K562 (cell line): ENCODE measurements around the gene TNIK. TPM values are rescaled to one million over a fixed set of nuclear protein-coding genes. Genes with fewer than 3 reads are reported as not detected.

Experiments
- ZNF280B ChIP-seq: fragments of 250-450 bp; sonication (Bioruptor Pico); IDR thresholded peaks from 2 replicates; pipeline ENCODE4 v1.5.1; 2021; ENCODE audit warnings: mild to moderate bottlenecking
- ZNF384 ChIP-seq: IDR thresholded peaks from 2 replicates; pipeline ENCODE4 v1.6.1; 2012; ENCODE audit warnings: low read depth, low read length, improper control_type of control experiment
- ZNF407 ChIP-seq: fragments of 450-650 bp; IDR thresholded peaks from 2 replicates; pipeline ENCODE4 v1.6.1; 2016; ENCODE audit warnings: low read depth
- polyA plus RNA-seq, 8 experiments: library from polyadenylated mRNA; depleted of rRNA in 4 of 8; stranded (reverse) in 5 of 8; unstranded in 3 of 8; fragments of >200 nt; fragmentation: Nextera tagmentation in 2 of 8; fragmentation: Illumina TruSeq in 1 of 8; extraction: Ambion mirVana in 2 of 8; extraction: Trizol in 1 of 8; gene quantifications; 2 replicates each; pipeline versions ENCODE4 v1.2.1 to v1.2.3, GENCODE V29; 2011 to 2014; ENCODE audit warnings: inconsistent platforms in 1 of 8, missing spikeins in 1 of 8
- total RNA-seq, 7 experiments: library from RNA; depleted of rRNA in 6 of 7; stranded (reverse); fragments of >200 nt in 6 of 7; fragmentation: Illumina TruSeq in 2 of 7; extraction: Trizol in 2 of 7; gene quantifications; 2 replicates each; pipeline versions ENCODE4 v1.2.1 to v1.2.3, GENCODE V29; 2011 to 2021; ENCODE audit warnings: low replicate concordance in 1 of 7
- TF ChIP-seq, protein P1 (sequence below), 2 experiments: fragments of 450-650 bp; IDR thresholded peaks; 2 replicates each; pipeline ENCODE4 v1.6.1; 2016; ENCODE audit warnings: mild to moderate bottlenecking in 2 of 2, borderline replicate concordance in 1 of 2, low read depth in 1 of 2, moderate library complexity in 1 of 2

TNIK gene
- total and polyA plus RNA-seq, 9 of the 15 experiments (the other 6 are each of a cell fraction or from before 2014, with no cell fraction given) = 6.6 to 39.0 (median 24.7) TPM

DNA sequence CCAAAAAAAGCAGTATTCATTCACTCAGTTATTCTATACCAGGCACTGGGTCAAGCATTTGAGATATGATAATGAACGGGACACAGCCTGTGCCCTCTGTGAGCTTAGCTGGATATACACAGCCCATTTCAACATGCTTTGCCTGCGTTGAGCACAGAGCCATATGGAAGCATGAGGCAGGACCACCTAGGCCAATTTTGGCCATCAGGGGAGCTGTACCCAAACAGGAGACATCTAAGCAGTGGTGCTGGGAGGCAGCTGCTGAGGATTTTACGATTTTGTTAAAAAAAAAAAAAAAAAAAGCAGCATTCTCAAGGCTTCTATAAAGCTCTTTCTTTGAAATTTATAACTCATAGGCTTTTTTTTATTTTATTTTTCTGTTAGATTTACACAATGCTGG, 346.5 kb downstream of the TNIK start (continued):
- TF ChIP-seq, protein P1, sequence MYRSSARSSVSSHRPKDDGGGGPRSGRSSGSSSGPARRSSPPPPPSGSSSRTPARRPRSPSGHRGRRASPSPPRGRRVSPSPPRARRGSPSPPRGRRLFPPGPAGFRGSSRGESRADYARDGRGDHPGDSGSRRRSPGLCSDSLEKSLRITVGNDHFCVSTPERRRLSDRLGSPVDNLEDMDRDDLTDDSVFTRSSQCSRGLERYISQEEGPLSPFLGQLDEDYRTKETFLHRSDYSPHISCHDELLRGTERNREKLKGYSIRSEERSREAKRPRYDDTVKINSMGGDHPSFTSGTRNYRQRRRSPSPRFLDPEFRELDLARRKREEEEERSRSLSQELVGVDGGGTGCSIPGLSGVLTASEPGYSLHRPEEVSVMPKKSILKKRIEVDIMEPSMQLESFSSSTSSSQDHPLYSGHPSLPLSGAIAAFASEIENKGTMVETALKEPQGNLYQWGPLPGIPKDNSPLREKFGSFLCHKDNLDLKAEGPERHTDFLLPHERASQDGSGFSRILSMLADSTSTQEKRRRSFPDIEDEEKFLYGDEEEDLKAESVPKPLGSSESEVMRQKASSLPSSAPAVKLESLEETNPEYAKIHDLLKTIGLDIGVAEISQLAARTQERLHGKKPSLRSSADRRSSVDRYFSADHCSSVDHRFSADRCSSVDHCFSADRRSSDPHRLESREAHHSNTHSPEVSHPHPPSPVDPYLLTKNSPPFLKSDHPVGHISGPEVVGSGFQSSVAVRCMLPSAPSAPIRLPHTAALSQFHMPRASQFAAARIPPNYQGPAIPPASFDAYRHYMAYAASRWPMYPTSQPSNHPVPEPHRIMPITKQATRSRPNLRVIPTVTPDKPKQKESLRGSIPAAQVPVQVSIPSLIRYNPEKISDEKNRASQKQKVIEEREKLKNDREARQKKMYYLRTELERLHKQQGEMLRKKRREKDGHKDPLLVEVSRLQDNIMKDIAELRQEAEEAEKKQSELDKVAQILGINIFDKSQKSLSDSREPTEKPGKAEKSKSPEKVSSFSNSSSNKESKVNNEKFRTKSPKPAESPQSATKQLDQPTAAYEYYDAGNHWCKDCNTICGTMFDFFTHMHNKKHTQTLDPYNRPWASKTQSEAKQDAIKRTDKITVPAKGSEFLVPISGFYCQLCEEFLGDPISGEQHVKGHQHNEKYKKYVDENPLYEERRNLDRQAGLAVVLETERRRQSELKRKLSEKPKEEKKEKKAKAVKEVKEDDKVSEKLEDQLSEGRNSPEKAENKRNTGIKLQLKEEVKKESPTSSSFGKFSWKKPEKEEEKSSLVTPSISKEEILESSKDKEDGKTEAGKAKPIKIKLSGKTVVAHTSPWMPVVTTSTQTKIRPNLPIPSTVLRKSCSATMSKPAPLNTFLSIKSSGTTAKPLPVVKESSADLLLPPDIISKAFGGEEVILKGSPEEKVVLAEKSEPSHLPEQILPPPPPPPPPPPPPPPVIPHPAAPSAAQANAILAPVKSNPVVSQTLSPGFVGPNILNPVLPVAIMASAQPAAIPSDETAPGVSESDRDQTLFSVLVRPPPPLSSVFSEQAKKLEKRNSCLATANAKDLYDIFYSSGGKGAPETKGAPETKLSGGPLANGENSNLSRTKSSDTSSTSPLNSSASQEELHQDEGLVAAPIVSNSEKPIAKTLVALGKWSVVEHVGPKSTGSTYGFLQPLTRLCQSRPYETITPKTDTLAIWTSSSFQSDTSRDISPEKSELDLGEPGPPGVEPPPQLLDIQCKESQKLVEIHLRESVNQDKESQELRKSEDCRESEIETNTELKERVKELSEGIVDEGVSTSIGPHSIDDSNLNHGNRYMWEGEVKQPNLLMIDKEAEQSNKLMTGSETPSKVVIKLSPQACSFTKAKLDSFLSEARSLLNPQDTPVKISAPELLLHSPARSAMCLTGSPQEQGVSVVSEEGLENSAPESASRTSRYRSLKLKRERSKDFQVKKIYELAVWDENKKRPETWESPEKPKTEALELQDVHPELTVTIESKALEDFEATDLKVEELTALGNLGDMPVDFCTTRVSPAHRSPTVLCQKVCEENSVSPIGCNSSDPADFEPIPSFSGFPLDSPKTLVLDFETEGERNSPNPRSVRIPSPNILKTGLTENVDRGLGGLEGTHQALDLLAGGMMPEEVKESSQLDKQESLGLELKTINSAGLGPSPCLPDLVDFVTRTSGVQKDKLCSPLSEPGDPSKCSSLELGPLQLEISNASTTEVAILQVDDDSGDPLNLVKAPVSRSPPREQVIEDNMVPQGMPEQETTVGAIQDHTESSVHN (IDR thresholded peaks at IDR 0.05; ENCODE audit: borderline replicate concordance in 1 of 2, low read depth in 1 of 2) = no peak
- TF ChIP-seq ZNF407 = no peak
- no peak for TF ChIP-seq ZNF280B (CRISPR knock-in tag)
- peak; percentile 10; the same call in 1 of the 2 replicates for TF ChIP-seq ZNF384
